GM18873 (cell line): ENCODE data around the gene TBX1.

Experiments
- ATAC-seq: cut with Tn5 transposase; IDR thresholded peaks from one replicate; pipeline ENCODE4 v1.9.1; 2021; ENCODE audit warnings: mild to moderate bottlenecking, moderate library complexity, moderate number of reproducible peaks; ENCODE audit not compliant: unreplicated experiment, low FRiP score

The TBX1 gene

GRCh38 chr22:19737846-19738663, 22.5 kb upstream of the TBX1 start:
- no peak for ATAC-seq

DNA sequence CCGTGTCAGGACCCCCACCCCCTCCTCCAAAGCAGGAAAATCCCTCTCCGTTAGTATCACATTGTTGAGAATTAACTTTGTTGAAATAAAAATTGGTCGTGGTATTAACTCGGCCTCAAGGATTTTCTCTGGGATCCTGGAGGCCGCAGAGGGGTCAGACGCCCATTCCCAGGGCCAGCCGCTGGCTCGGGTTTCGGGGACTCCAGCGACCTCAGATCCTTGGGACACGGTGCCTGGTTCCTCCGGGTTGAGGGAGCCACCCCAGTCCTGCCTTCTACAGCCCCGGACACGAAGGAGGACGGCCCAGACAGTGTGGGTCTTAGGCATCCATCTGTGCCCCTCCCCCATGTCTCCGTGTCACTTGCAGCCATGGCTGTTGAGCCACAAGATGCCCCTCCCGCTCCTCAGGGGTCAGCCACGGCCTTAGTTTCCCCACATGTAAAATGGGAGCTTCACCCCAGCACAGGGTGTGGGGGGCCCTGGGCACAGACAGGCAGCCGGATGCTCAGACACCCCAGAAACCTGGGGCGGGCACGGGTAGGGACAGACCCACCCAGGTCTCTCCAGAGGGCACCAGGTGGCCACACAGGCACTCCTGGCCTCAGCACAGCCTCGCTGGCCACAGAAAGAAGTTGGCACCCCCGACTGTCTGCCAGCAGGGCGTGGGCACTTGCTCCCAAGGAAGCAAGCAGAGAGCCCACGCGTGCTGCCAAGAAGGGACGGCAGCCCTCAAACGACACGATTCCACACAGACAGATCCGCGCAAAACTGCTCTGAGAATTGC, 21.7 kb upstream of the TBX1 start:
- no peak for ATAC-seq

- ATAC-seq: no peak
These were observed 21.1 kb upstream of the TBX1 start for GRCh38 chr22:19739448-19739895.

DNA sequence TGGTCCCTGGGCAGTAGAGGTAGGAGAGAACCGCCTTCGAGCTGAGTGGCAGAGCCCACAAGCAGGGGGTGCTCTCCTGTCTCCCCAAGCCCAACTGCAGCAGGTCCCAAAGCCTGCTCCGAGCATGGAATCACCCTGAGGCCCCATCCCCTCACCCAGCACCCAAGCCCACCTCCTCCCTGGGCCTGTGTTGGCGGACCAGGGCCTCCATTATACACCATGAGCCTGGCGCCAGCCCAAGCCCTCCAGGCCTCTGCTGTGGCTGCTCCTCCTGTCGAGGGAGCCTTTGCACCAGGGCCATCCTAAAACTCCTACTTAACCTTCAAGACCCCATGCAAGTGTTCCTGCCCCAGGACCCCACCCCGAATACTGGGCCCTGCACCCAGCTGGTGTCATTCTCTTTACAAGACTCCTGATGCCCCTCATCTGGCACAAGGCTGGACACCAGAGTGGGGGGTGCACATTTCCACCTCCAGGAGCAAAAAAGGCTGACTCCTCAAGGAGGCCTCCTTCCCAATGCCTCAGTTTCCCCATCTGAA, 20.6 kb upstream of the TBX1 start:
- no peak for ATAC-seq

- ATAC-seq: no peak
These were observed 20.0 kb upstream of the TBX1 start for GRCh38 chr22:19740586-19740985.

GRCh38 chr22:19741053-19741452, 19.5 kb upstream of the TBX1 start:
- no peak for ATAC-seq

GRCh38 chr22:19742160-19743066, 18.2 kb upstream of the TBX1 start:
- no peak for ATAC-seq

GRCh38 chr22:19743081-19743480, 17.5 kb upstream of the TBX1 start:
- no peak for ATAC-seq

DNA sequence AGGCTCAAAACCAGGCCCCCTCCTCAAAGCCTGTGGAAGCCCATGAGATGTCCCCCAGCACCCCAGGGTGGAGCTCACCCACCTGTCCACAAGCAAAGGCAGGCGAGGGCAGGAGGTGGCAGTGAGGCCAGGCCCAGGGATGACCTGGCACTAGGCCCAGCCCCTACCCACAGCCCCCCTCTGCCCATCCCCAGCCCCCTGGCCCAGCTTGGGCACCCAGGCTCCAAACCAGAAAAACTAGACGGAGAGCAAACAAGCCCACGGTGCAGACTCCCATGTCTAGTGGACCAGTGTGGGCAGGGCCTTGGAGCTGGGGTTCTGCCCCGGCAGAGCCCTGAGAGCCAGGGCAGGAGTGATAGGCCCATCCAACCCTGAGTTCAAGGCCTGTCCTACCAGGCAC, 16.9 kb upstream of the TBX1 start:
- no peak for ATAC-seq

- no peak for ATAC-seq
These were observed 16.1 kb upstream of the TBX1 start for GRCh38 chr22:19744350-19745006.

DNA sequence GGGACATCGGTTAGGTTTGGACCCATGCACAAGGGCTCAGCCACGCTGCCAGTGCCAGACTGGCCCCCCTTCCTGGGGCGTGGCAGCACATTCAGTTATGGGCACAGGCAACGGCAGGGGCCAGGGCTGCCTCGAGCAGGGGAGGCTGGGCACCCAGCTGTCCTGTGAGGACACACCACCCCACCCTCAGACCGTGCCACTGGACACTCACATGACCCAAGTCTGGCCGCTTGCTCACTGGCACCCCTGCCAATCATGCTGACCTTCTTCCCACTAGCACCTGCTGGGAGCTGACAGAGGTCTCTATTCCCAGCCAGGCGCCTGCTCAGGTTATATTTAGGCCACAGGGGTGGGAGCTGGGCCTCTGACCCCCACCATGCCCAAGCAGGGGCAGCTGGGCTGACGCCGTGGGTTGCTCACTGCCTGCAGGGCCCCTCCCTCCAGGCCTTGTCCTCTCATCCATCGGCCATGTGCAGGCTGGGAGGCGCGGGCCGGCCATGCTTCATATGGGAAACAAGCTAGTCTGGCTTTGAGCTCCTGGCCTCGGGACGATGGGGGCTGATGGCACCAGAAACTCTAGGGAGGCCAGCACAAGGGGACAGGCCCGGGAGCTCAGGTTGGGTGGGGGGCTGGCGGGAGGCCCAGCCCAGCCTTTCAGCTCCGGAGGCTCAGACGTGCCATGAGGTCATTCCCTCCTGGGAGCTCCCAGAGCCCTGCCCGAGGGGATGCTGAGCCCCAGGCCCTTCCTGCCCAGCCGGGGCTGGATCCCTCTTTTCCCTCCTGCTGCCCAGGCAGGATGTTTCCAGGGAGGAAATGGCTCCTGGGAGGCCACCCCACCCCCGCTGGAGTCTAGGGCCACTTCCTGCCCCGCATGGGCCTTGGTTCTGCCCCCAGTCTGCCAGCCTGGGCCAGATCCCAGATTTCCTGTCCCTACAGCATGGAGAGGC, 15.2 kb upstream of the TBX1 start:
- no peak for ATAC-seq

DNA sequence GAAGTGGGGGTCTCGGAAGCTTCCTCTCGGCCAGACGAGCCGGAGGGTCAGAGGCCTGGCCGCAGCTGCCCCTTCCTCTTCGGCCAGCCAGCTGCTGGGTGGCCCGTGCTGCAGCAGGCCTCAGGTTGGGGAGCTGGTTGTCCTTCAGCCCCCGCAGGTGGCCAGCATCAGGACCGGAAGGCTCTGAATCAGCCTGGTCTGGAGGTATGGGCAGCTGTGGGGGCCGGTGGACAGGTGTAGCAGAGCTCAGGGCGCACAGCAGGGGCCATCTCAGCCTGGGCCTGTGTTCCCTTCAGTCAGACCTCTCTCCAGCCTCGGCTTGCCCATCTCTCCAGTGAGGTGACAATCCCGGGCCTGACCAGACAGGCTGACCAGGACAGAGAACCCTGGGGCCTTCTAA, 13.9 kb upstream of the TBX1 start:
- ATAC-seq: no peak

GRCh38 chr22:19747551-19747950, 13.0 kb upstream of the TBX1 start:
- ATAC-seq: no peak

GRCh38 chr22:19748139-19748538, 12.4 kb upstream of the TBX1 start:
- no peak for ATAC-seq

GRCh38 chr22:19748991-19749664, 11.4 kb upstream of the TBX1 start:
- no peak for ATAC-seq

DNA sequence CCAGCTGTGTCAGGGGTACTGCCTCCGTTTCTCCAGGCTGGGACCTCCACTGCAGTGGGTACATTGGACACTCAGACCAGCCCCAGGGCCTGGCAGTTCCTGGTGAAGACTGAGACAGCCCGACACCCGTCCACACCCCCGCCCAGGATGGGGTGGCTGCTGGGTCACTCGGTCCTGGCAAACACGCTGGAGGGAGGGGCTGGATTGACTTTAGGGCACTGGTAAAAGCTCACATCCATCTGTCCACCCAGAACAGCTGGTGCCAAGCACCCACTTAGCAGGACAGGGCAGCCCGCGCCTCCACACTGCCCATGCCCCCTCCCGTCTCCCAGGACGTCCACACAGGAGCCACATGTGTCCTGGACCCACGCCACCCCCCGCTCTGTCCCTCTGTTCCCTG, 10.7 kb upstream of the TBX1 start:
- ATAC-seq: no peak

GRCh38 chr22:19750507-19751490, 9.8 kb upstream of the TBX1 start:
- no peak for ATAC-seq
